HTERT RPE-1 (cell line): ENCODE measurements around the gene KRR1.

ENCODE experiments used
- in situ Hi-C: fragments of 300-500 bp; cut with MboI; formaldehyde crosslinking; loops from 4 replicates; pipeline ENCODE4 v1.14.3; 2020; ENCODE audit warnings: low sequenced_read_pairs

KRR1 gene

GRCh38 chr12:75511116-75512048 is at the start of gene KRR1:
KRR1 (minus strand) TSS chr12:75511609; CDS start chr12:75511597, 12 bp downstream.
- in situ Hi-C loops, result no loop called here

- in situ Hi-C loops, result no loop called here
Measured at GRCh38 chr12:75560167-75560566, 48.8 kb upstream of the KRR1 start.

DNA sequence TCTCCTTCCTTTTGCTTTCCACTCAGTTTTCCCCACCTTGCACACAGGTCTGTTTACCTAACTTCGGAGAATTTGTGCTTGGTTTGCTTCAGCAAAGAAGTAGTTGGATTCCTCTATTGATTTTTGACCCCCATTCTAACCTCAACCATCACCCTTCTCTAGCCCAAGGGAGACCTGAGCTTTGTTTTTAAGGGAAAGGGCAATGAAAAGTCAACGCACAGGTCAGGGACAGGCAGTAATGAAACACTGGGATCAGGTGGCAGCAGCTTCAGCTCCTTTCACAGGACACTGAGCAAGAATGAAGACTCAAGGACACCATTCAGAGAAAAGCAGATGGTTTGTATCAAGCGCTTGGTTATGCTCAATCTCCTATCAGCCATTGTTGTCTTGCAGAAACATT is 46.9 kb upstream of the KRR1 start:
- in situ Hi-C loops, result no loop called here

DNA sequence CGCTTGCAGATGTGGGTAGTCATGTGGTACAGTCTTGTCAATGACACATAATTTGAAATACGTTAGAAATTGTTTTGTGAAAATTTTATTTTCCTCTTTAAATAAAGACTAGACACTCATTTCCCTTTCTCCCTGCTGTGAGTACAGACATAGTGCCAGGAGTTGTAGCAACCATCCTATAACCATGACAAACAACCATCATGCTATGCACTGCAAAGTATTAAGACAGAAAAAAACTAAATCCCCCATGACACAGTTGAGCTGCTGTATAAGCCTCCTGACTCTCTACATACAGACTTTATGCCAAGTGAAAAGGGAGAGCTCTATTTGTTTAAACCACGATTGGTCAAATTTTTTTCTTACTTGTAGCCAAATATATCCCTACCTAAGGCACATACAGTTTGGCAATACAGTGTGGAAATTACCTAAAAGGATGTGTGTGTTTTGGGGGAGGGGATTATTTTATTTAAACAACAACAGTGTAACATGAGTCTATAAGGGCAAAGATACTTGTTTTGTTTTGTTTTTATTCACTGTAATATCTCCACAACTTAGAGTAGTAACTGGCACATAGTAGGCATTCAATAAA is 45.0 kb upstream of the KRR1 start:
- in situ Hi-C loops, result no loop called here

GRCh38 chr12:75554556-75554880 is 43.1 kb upstream of the KRR1 start:
- in situ Hi-C loops, result no loop called here

DNA sequence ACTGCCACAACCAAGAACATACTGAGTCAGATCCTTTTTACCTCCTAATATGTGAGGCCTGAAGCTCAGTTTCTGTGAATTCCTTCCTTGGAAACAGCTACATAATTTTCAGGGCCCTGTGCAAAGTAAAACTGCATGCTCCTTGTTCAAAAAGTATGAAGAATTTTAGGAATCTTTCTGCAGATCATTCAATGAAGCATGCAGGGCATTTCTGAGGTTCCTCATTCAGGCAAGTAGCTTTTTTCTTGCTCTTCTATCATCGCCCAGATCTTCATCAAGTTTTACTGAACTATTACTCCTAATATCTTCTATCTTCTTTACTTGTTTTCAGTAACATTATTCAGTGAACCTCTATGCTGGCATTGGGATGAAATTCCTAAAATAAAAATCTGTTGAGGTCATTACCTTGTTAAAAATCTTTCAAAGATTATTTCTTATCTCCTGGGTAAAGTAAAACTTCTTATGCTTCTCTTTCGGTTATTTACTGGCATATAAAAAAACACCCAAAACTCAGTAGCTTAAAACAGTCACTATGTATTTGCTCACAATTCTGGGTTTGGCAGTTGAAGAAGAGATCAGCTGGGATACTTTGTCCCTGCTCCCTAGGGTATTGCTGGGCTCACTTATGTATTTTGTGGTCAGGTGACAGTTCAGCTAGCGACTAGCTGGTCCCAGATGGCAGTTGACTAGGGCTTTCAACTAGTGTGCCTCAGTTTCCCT is 42.6 kb upstream of the KRR1 start:
- in situ Hi-C loops, result no loop called here

DNA sequence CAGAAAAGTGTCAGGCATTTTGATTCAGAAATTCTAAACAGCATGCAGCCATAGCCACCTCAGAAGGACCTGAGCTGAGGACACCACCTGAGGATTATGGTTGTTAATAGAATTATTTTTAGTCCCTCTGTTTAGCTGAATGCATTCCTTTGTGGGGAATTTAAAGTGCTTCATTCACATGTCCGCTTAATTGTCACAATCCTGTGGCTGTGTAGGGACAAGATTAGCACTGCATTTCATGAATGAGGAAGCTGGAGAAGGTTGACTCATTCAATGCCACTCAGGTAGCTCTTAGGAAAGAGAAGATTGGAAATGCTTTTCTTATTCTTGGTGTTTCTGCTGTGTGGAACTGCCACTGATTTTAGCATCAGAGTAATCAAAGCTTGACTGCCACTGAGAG is 42.0 kb upstream of the KRR1 start:
- in situ Hi-C loops, result no loop called here

- in situ Hi-C loops, result no loop called here
Measured at GRCh38 chr12:75551477-75551876, 40.1 kb upstream of the KRR1 start.

DNA sequence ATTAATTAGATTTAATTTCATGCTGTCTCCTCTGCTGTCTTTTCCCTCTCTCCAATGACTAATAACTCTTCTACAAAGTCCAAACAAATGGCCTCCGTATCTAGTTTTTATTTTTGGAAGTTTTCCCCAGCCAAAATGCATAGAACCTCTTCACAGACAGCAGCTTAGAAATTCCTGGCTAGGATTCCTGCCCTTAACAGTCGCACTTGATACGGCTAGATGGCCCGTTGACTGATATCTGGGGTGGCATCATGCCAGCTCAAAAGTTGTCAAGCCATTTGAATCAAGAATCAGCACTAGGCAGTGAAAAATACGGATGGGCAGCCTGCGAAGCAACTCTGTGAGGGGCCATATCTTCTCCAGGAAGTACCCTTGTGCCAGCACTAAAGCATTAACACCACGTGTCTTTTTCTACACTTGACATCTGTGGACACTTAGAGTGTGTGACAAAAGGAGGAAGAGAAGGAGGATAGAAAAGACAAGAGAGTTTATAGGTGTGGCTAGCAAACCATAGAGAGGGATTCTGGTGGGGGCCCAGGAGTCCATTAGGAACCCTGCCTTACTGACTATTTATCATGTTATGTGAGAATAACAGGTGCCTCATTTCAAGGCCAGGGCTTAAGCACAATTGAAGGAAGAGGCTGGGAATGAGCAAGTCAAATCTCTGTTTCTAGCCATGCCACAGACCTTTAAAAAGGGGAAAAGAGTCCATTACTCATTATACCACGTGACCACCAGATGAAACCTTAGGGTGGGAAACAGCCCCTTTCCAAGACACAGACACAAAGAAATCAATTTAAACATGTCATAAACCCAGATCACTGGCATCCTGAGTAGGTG is 39.2 kb upstream of the KRR1 start:
- in situ Hi-C loops, result no loop called here

- in situ Hi-C loops, result no loop called here
Measured at GRCh38 chr12:75549989-75550388, 38.6 kb upstream of the KRR1 start.

DNA sequence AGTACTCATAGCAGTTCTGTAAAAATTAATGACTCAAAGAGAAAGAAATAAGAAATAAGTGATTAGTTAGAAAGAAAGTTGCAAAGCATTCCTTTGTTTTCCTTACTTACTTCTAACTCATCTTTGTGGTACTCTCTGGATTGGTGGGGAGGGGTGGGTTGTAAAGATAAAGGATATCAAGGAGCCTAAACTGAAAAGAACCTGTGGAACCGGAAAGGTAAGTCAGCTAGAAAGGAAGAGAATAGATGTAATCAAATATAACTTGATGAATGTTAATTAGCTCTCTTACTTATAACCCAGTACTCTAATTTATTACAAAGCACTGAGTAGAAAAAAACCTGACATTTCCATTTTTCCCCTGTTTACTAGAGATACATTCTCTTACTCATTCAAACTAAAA is 37.5 kb upstream of the KRR1 start:
- in situ Hi-C loops, result no loop called here

DNA sequence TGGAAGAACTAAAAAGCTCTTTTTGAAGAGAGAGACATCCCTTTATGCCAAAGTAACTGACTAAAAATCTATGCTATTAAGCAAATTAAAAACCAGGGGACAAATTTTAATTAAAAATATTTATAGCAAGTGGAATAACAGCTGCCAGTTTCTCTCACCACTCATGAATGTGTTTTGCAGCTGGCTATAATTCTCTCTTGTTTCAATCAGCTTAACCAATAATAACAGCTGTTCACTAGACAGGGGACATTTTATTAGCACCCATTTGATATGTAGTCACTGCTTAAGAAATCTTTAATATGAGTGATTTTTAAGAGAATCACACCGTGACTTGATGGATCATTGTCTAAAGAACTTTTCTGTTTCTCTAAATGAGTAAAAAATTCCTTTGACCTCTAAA is 34.2 kb upstream of the KRR1 start:
- in situ Hi-C loops, result no loop called here

GRCh38 chr12:75543529-75543928 is 32.1 kb upstream of the KRR1 start:
- in situ Hi-C loops, result no loop called here

DNA sequence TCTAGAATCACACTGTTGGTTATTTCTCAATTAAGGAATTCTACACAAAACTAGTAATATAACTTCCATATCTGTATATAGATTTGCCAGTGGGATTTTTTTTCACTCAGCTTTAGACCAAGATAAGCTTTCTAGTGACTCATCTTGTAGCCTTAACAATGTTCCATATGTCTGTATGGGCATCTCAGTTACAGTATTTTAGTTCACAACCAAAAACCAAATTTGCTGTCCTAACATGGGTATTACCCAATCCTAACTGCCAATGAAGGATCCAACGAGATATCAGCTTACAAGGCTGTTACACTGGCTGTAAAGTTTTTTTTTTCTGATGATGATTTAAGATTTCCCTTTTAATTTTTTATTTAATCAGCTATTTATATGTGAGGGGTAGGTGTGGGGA is 31.5 kb upstream of the KRR1 start:
- in situ Hi-C loops, result no loop called here

DNA sequence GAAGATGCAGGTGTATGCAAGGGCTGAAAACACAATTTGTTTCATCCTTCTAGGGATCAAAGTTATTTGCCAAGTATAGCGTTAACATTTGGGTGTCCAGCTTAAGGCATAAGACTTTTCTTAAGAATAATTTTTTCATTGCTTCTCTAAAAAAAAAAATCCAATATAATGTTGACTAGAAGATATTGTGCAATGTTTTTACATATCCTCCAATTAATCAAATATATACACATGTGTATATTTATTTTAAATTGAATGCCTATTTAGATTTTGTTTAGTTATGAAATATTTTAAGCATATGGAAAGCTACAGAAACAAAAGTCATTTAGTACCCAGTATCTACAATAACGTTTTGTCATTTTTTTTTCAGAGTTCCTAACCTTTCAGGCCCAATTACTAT is 28.5 kb upstream of the KRR1 start:
- in situ Hi-C loops, result no loop called here

GRCh38 chr12:75533239-75533638 is 21.8 kb upstream of the KRR1 start:
- in situ Hi-C loops, result no loop called here

GRCh38 chr12:75529826-75530225 is 18.4 kb upstream of the KRR1 start:
- in situ Hi-C loops, result no loop called here

DNA sequence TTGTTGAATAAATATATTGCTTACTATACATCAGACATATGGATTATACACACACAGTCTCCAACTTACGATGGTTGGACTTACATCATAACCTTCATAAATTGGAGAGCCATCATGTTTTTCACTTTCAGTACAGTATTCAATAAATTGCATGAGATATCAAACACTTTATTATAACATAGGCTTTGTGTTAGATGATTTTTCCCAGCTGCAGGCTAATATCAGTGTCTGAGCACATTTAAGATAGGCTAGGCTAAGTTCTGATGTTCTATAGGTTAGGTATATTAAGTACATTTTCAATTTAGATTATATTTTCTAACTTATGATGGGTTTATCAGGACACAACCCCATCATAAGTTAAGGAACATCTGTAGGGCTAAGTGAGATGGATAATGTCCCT is 17.9 kb upstream of the KRR1 start:
- in situ Hi-C loops, result no loop called here

DNA sequence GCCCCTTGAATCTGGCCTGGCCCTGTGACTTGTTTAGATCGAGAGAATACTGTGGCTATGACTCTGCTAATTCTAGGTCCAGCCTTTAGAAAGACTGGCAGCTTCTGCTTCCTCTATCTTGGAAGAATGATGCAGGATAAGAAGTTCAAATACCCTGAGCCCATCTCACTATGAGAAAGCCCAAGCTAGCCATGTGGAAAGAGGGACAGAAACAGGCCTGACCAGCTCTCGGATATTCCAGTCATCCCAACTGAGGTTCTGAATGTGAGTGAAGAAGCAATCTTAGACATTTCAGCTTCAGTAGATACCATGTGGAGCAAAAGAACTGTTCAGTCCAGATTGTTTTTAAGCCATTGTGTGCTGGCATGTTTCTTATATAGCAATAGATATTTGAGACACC is 17.3 kb upstream of the KRR1 start:
- in situ Hi-C loops, result no loop called here

- in situ Hi-C loops, result no loop called here
Measured at GRCh38 chr12:75528272-75528671, 16.9 kb upstream of the KRR1 start.
